Measurements from ENCODE around the gene THAP4.

DNA sequence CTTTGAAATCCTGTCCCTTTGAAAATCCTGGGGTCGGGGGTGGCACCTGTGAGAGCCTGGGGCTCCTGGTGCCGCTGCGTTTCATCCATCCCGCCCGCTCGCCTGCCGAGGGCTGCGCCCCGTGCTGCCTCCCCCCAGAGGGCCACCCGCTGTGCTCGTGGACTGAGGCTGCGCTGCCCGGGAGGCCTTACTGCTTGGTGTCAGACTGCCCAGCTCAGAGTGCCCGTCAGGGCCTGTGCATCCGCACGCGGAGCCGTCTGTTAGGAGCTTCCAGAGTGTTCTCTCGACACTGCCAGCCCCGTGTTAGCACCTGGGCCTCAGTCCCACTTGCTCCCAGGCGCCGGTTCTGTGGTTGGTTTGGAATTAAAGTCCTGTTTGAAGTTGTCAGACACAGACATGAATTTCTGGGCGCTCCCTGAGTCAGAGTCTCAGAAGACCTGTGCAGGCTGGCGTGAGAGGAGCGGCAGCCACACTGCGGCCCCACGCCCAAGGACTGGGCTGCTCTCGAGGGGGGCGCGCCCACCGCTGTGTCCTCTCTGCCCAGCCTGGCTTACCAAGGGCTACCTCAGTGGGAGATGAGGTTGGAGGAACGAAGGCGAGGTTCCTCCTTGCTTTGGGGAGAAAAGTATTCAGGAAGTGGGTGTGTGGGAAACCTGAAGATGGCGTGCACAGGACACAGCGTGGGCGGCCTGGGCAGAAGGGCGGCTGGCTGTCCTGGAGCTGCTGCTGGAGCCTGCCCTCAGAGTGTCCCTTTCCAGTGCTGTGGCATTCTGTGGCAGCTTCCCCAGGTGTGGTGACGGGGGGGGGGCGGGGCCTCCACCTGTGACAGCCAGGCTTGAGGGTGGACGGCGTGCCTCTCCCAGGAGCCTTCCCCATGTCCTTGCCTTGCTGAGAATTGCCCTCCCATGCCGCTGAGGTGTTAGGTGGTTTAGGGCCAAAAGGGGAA lies 35.6 kb upstream of the THAP4 start:
- TF ChIP-seq POLR2A (IDR thresholded peaks at IDR 0.05; ENCODE audit: low read length) (no peak), GATA1 (IDR thresholded peaks at IDR 0.05; ENCODE audit: low read depth, low read length) (no peak)
